RWPE2 (cell line): ENCODE results near the gene SQSTM1.

ENCODE experiments used
- ATAC-seq: fragments of 200-7000 bp; cut with Tn5 transposase; 3 replicates; pipeline ENCODE4 v1.9.1; 2021; ENCODE audit warnings: low read depth
- DNase-seq: peaks from one replicate; pipeline ENCODE4 v3.0.0-alpha.2; 2020; ENCODE audit warnings: low spot score
- H3K27ac ChIP-seq: fragments of 450-650 bp; 2 replicates; pipeline ENCODE4 v1.5.1; 2017; ENCODE audit warnings: mild to moderate bottlenecking; ENCODE audit not compliant: poor library complexity, severe bottlenecking
- H3K27me3 ChIP-seq: fragments of 250-450 bp; sonication (Bioruptor Pico); 2 replicates; pipeline ENCODE4 v1.5.1; 2021; ENCODE audit warnings: mild to moderate bottlenecking, moderate library complexity; ENCODE audit not compliant: insufficient read depth, poor library complexity, severe bottlenecking
- H3K36me3 ChIP-seq: fragments of 250-450 bp; sonication (Bioruptor Pico); 2 replicates; pipeline ENCODE4 v1.5.1; 2020; ENCODE audit warnings: low read depth, mild to moderate bottlenecking, moderate library complexity
- H3K4me1 ChIP-seq: fragments of 250-450 bp; sonication (Bioruptor Pico); 2 replicates; pipeline ENCODE4 v1.5.1; 2021; ENCODE audit warnings: mild to moderate bottlenecking, moderate library complexity; ENCODE audit not compliant: insufficient read depth, poor library complexity, severe bottlenecking
- H3K4me3 ChIP-seq: fragments of 250-450 bp; sonication (Bioruptor Pico); 2 replicates; pipeline ENCODE4 v1.5.1; 2021; ENCODE audit warnings: mild to moderate bottlenecking, moderate library complexity; ENCODE audit not compliant: severe bottlenecking
- H3K9me3 ChIP-seq: fragments of 250-450 bp; sonication (Bioruptor Pico); 2 replicates; pipeline ENCODE4 v1.5.1; 2021; ENCODE audit warnings: mild to moderate bottlenecking, moderate library complexity; ENCODE audit not compliant: severe bottlenecking
- TF ChIP-seq, protein P1 (sequence below): fragments of 450-650 bp; IDR thresholded peaks from one replicate; pipeline ENCODE4 v1.5.1; 2017; ENCODE audit warnings: mild to moderate bottlenecking, moderate library complexity; ENCODE audit not compliant: poor library complexity, severe bottlenecking

SQSTM1 gene

DNA sequence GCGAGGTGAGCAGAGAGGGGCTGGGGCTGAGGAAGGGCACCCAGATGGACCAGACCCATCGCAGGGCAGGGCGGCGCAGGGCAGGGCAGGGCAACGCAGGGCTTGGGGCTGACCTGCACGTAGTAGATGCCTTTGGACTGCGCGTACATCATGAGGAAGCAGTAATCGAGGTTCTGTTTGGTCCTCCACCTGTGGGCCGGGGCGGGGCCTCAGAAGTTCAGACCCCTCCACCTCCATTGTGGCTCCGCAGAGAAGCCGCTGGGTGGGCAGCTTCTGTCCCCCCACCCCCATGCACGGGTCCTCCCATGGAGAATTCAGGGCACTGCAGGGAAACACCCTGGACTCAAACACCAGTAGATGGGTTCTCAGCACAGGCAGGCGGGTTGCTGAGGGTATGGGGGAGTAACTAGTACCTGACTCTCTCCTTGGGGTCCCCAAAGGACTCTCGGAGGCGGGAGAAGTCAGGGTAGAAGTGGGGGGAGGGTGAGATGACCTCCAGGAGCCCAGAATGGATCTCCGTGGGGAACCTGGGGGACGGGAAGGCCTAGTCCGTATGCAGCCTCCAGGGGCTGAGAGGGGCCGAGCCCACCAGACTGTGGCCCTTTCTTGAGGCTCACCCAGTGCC lies 20.5 kb upstream of the SQSTM1 start:
- TF ChIP-seq, protein P1, sequence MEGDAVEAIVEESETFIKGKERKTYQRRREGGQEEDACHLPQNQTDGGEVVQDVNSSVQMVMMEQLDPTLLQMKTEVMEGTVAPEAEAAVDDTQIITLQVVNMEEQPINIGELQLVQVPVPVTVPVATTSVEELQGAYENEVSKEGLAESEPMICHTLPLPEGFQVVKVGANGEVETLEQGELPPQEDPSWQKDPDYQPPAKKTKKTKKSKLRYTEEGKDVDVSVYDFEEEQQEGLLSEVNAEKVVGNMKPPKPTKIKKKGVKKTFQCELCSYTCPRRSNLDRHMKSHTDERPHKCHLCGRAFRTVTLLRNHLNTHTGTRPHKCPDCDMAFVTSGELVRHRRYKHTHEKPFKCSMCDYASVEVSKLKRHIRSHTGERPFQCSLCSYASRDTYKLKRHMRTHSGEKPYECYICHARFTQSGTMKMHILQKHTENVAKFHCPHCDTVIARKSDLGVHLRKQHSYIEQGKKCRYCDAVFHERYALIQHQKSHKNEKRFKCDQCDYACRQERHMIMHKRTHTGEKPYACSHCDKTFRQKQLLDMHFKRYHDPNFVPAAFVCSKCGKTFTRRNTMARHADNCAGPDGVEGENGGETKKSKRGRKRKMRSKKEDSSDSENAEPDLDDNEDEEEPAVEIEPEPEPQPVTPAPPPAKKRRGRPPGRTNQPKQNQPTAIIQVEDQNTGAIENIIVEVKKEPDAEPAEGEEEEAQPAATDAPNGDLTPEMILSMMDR, result no peak
- Histone ChIP-seq H3K9me3 (no peaks in the 10 kb centered on the region), H3K36me3 (peaks cover 46% of the 10 kb centered on the region), H3K27ac (no peak overlapping the region), H3K4me3 (no peak overlapping the region), H3K27me3 (no peaks in the 10 kb centered on the region), H3K4me1 (peaks cover 13% of the 10 kb centered on the region)
- DNase-seq, result peak; percentile 72
- no peak for ATAC-seq

DNA sequence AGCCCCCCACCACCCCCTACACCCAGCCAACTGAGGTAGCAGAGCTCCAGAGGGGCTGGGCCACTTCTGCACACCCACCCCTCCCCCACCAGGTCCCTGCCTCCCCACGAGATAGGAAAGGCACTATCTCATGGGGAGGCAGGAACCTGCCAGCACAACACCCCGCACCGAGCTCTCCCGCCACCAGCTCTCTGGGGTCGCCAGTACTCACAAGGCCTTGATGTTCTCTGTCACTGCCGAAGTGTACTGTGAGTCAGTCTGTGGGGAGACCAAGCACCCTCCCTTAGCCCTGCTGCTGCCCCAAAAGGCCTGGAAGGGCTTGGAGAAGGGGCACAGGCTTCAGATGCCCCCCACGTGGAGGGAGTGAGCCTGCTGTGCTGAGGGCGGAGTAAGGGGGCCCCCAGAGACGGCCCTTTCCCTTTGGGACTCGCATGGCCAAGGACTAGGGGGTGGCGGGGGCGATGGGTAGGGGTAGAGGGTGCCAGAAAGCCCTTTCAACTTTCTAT lies 20.0 kb upstream of the SQSTM1 start:
- Histone ChIP-seq H3K4me1 (peaks cover 13% of the 10 kb centered on the region), H3K36me3 (peaks cover 46% of the 10 kb centered on the region), H3K4me3 (no peak overlapping the region), H3K9me3 (no peaks in the 10 kb centered on the region), H3K27ac (no peak overlapping the region), H3K27me3 (no peaks in the 10 kb centered on the region)
- TF ChIP-seq, protein P1, result no peak
- no peak for ATAC-seq
- no peak for DNase-seq

DNA sequence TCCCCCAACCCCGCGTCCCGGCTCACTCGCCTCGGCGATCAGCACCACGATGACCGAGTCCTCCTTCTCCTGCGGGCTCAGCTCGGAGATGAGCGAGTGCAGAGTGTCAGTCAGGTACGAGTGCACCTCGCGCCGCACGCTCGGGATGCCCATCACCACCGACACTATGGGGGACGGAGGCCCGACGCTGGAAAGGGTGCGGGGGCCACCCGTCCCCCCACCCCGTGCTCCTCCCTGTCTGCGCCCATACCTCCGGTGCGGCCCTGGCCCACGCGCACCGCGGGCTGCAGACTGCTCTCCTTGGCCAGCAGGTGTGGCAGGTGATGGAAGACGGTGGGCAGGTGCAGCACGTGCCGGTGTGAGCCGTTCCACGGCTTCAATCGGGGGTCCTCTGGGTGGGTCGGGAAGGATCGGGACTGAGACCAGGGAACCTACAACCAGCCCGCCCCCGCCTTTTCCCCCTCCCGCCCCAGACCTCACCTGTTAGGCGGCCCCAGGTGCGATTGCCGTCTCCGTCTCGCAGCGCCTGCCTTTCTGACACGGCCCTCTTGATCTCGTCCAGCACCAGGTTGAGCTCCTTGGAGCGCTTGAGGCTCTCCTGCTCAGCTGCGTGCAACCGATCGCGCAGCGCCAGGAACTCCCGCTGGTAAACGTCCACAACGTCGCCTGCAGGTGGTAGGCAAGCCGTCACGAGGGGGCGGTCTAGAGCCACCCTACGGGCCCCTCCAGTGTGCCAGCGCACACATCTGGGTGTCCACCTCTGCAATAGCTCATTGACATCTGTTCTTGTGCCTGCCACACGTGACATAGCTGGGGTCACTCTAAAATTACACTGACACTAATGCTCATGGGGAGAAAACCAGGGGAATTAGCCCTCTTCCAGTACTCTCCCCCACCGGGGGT lies 19.1 kb upstream of the SQSTM1 start:
- H3K27ac ChIP-seq, result no peak overlapping the region
- no peak overlapping the region for H3K4me3 ChIP-seq
- H3K27me3 ChIP-seq, result no peaks in the 10 kb centered on the region
- H3K36me3 ChIP-seq, result peaks cover 46% of the 10 kb centered on the region
- TF ChIP-seq, protein P1, result peak; percentile 54
- DNase-seq, result peak; percentile 72
- ATAC-seq, result no peak
- H3K4me1 ChIP-seq, result peaks cover 13% of the 10 kb centered on the region
- H3K9me3 ChIP-seq, result no peaks in the 10 kb centered on the region

DNA sequence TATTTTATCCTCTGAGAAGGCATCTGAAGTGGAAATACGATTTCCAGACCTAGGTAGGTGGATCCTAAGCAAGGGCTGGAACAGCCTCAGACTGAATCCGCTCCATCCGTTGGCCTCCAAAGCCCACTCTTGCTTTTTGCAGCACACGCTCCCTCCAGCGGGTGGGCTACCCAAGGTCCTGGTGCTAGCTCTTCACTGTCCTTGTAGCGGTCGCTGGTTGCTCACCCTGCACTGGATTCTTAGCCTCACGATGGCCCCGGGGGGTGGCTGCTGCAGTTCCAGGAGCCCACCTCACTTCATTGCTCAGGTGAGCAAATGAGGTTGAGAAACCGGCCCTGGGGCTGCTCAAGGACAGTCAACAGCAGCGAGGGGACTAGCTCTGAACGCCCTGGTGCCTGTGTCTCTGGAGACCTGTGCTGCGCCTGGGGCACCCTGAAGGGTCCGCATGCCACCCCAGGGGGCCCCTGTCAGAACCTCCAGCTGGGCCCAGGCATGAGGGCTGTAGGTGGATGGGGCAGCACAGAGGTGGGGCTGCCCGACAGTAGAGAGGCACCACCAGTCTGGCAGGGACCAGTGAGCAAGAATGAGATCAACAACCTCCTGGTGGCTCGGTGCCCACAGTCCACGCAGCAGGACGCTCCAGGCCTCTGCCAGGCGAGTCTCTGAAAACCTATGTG lies 18.4 kb upstream of the SQSTM1 start:
- H3K9me3 ChIP-seq, result no peaks in the 10 kb centered on the region
- peaks cover 13% of the 10 kb centered on the region for H3K4me1 ChIP-seq
- TF ChIP-seq, protein P1, result peak; percentile 23
- H3K36me3 ChIP-seq, result peaks cover 38% of the 10 kb centered on the region
- H3K27me3 ChIP-seq, result no peaks in the 10 kb centered on the region
- DNase-seq (peak; percentile 70), ATAC-seq (no peak)
- no peak overlapping the region for H3K4me3 ChIP-seq
- H3K27ac ChIP-seq, result no peak overlapping the region
